D721Med (cell line): ENCODE results near the gene LGR4.

Source experiments
- DNase-seq: peaks from one replicate; pipeline ENCODE4 v3.0.0; 2011; ENCODE audit warnings: low spot score; ENCODE audit not compliant: insufficient read length
- FAIRE-seq: peaks from 2 replicates; lab custom pipeline; 2011; peaks lifted over from hg19 to GRCh38; lab: Jason Lieb, UNC
- CTCF ChIP-seq: IDR thresholded peaks from 2 replicates; pipeline ENCODE4 v1.5.1; 2012; ENCODE audit warnings: mild to moderate bottlenecking, control low read depth; ENCODE audit not compliant: insufficient read depth; ENCODE audit errors: missing control alignments

Gene LGR4

GRCh38 chr11:27397624-27398399 is 74.8 kb downstream of the LGR4 start:
- DNase-seq (no peak), FAIRE-seq (no peak)
- no peak for TF ChIP-seq CTCF

- no peak for FAIRE-seq
- TF ChIP-seq CTCF = no peak
Measured at GRCh38 chr11:27396259-27396839, 76.2 kb downstream of the LGR4 start.

GRCh38 chr11:27395556-27396258 is 76.9 kb downstream of the LGR4 start:
- FAIRE-seq = no peak
- no peak for DNase-seq

More at GRCh38 chr11:27396259-27396839, 76.2 kb downstream of the LGR4 start:
- no peak for DNase-seq

GRCh38 chr11:27394781-27395228 is 77.8 kb downstream of the LGR4 start:
- FAIRE-seq = no peak
- no peak for TF ChIP-seq CTCF
- no peak for DNase-seq

More at GRCh38 chr11:27395556-27396258, 76.9 kb downstream of the LGR4 start:
- no peak for TF ChIP-seq CTCF

- no peak for DNase-seq
- TF ChIP-seq CTCF = no peak
- no peak for FAIRE-seq
Measured at GRCh38 chr11:27392278-27393114, 80.1 kb downstream of the LGR4 start.

GRCh38 chr11:27391331-27392015 is 81.1 kb downstream of the LGR4 start:
- no peak for DNase-seq
- no peak for TF ChIP-seq CTCF
- FAIRE-seq = no peak
